Measurements from ENCODE around the gene OCSTAMP. TPM values are rescaled to one million over a fixed set of nuclear protein-coding genes. Genes with fewer than 3 reads are reported as not detected.

The OCSTAMP gene
- polyA plus RNA-seq, 1 donor (not counting 4 experiments of a cell fraction or from before 2014, with no cell fraction given), result not detected

- H3K27me3 ChIP-seq (ENCODE audit: control insufficient read depth, extremely low read depth, insufficient read depth, low read length), result no peaks in the 10 kb centered on the region
- DNase-seq (ENCODE audit: low read depth, low spot score) (no peak), FAIRE-seq (no peak)
- dilution Hi-C loops (cut with MboI; ENCODE audit: extremely low pct_ligation_motif_present, low sequenced_read_pairs), result no loop called here
- H3K9me1 ChIP-seq (ENCODE audit: control insufficient read depth, extremely low read depth, insufficient read depth, low read length), result no peaks in the 10 kb centered on the region
- H3K9ac ChIP-seq (ENCODE audit: control insufficient read depth, extremely low read depth, insufficient read depth, low read length), result no peak overlapping the region
- no peaks in the 10 kb centered on the region for H3K79me2 ChIP-seq (ENCODE audit: control insufficient read depth, insufficient read depth, low read length)
- no peaks in the 10 kb centered on the region for H3K9me3 ChIP-seq (ENCODE audit: control insufficient read depth, low read depth, low read length)
- H3K4me1 ChIP-seq (ENCODE audit: control insufficient read depth, extremely low read depth, insufficient read depth, low read length), result no peaks in the 10 kb centered on the region
- no peak overlapping the region for H3K4me3 ChIP-seq (ENCODE audit: control insufficient read depth in 2 of 3, extremely low read depth in 1 of 3, insufficient read depth in 2 of 3, low read depth in 1 of 3, low read length in 3 of 3)
- no peaks in the 10 kb centered on the region for H3K36me3 ChIP-seq (ENCODE audit: control insufficient read depth in 2 of 2, extremely low read depth in 1 of 2, insufficient read depth in 2 of 2, low read length in 2 of 2)
- H3K4me2 ChIP-seq (ENCODE audit: control insufficient read depth, extremely low read depth, insufficient read depth, low read depth, low read length), result no peak overlapping the region
- no peak for TF ChIP-seq EZH2 (IDR thresholded peaks at IDR 0.05; ENCODE audit: low read length)
- no peak for TF ChIP-seq CTCF (optimal IDR thresholded peaks at IDR 0.05 in 1 of 3, IDR thresholded peaks at IDR 0.05 in 1 of 3, conservative IDR thresholded peaks at IDR 0.05 in 1 of 3; ENCODE audit: extremely low read depth in 1 of 3, insufficient read depth in 2 of 3, low read length in 3 of 3)
- H4K20me1 ChIP-seq (ENCODE audit: control insufficient read depth, extremely low read depth, insufficient read depth, low read length), result no peaks in the 10 kb centered on the region
- H2AFZ ChIP-seq (ENCODE audit: control insufficient read depth, low read length), result no peak overlapping the region
- no peak overlapping the region for H3K27ac ChIP-seq (ENCODE audit: control insufficient read depth, insufficient read depth, low read length)
These were observed 9.4 kb upstream of the OCSTAMP start for GRCh38 chr20:46559685-46560440.

GRCh38 chr20:46559001-46559400 lies 8.5 kb upstream of the OCSTAMP start:
- H4K20me1 ChIP-seq (ENCODE audit: control insufficient read depth, extremely low read depth, insufficient read depth, low read length), result no peaks in the 10 kb centered on the region
- H3K4me2 ChIP-seq (ENCODE audit: control insufficient read depth, extremely low read depth, insufficient read depth, low read depth, low read length), result no peak overlapping the region
- dilution Hi-C loops (cut with MboI; ENCODE audit: extremely low pct_ligation_motif_present, low sequenced_read_pairs), result no loop called here
- peaks cover 4% of the 10 kb centered on the region for H3K27me3 ChIP-seq (ENCODE audit: control insufficient read depth, extremely low read depth, insufficient read depth, low read length)
- no peak overlapping the region for H2AFZ ChIP-seq (ENCODE audit: control insufficient read depth, low read length)
- DNase-seq (ENCODE audit: low read depth, low spot score) (no peak), FAIRE-seq (no peak)
- no peaks in the 10 kb centered on the region for H3K9me3 ChIP-seq (ENCODE audit: control insufficient read depth, low read depth, low read length)
- no peak overlapping the region for H3K27ac ChIP-seq (ENCODE audit: control insufficient read depth, insufficient read depth, low read length)
- H3K36me3 ChIP-seq (ENCODE audit: control insufficient read depth in 2 of 2, extremely low read depth in 1 of 2, insufficient read depth in 2 of 2, low read length in 2 of 2), result no peaks in the 10 kb centered on the region
- no peaks in the 10 kb centered on the region for H3K9me1 ChIP-seq (ENCODE audit: control insufficient read depth, extremely low read depth, insufficient read depth, low read length)
- no peak overlapping the region for H3K4me3 ChIP-seq (ENCODE audit: control insufficient read depth in 2 of 3, extremely low read depth in 1 of 3, insufficient read depth in 2 of 3, low read depth in 1 of 3, low read length in 3 of 3)
- H3K9ac ChIP-seq (ENCODE audit: control insufficient read depth, extremely low read depth, insufficient read depth, low read length), result no peak overlapping the region
- H3K4me1 ChIP-seq (ENCODE audit: control insufficient read depth, extremely low read depth, insufficient read depth, low read length), result no peaks in the 10 kb centered on the region
- TF ChIP-seq CTCF (optimal IDR thresholded peaks at IDR 0.05 in 1 of 3, IDR thresholded peaks at IDR 0.05 in 1 of 3, conservative IDR thresholded peaks at IDR 0.05 in 1 of 3; ENCODE audit: extremely low read depth in 1 of 3, insufficient read depth in 2 of 3, low read length in 3 of 3), result no peak
- no peak for TF ChIP-seq EZH2 (IDR thresholded peaks at IDR 0.05; ENCODE audit: low read length)
- no peaks in the 10 kb centered on the region for H3K79me2 ChIP-seq (ENCODE audit: control insufficient read depth, insufficient read depth, low read length)

Measured in keratinocyte (primary cell).